Frontal cortex (tissue), 4 donors: ENCODE data around the gene JAKMIP3. TPM values are rescaled to one million over a fixed set of nuclear protein-coding genes. Genes with fewer than 3 reads are reported as not detected.

Experiments
- DNase-seq, 2 donors: peaks; one replicate each; pipeline ENCODE4 v3.0.0; 2012; ENCODE audit warnings: low spot score in 2 of 2
- FAIRE-seq: peaks from 2 replicates; lab custom pipeline; 2012; peaks lifted over from hg19 to GRCh38; lab: Jason Lieb, UNC
- total RNA-seq: library from RNA; depleted of rRNA; stranded (reverse); fragments of >200 nt; gene quantifications from one replicate; pipeline ENCODE4 v1.2.3, GENCODE V29; 2014
- donor health status: control.
- donor health status: control.
- donor health status: control.

JAKMIP3 gene
- total RNA-seq, 1 donor from 2014 or later = 4.1 TPM

DNA sequence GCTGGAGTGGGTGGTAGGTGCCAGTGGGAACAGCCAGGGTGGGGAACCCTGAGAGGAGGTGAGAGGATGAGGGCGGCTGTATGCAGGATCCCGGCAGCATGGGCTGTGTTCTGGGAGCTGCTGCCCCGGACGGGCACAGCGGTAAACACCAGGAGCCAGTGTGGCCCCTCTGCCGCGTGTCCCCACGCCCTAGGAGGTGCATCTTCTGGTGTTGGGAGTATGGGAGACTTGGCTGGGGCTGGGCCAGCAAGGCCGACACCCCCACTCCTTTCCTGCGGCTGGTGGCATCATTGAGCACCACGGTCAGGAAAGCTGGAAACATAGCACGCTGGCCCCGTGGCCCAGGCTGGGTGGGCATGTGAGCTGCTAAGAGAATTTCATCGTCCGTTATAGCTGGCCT, 24.4 kb upstream of the JAKMIP3 start:
- DNase-seq (no peak), FAIRE-seq (no peak)

GRCh38 chr10:132043861-132044695, 21.7 kb upstream of the JAKMIP3 start:
- no peak for FAIRE-seq
- DNase-seq = no peak

DNA sequence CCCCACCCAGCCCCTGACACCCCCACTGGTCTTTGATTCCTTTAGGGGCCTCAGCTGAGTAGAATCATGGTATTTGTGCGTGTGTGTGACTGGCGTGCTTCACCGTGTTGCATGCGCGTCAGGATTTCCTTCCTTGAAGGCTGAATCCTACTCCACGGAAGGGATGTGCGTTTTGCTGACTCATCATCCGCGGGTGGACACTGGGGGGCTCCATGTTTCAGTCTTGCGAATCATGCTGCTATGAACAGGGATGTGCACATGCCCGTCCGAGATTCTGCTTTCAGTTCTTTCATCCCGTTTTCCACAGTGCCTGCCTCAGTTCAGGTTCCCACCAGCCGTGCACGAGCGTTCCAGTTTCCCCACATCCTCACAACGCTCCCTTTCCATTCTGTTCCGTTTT, 20.9 kb upstream of the JAKMIP3 start:
- FAIRE-seq (no peak), DNase-seq (peak; percentile 46 to 56)

DNA sequence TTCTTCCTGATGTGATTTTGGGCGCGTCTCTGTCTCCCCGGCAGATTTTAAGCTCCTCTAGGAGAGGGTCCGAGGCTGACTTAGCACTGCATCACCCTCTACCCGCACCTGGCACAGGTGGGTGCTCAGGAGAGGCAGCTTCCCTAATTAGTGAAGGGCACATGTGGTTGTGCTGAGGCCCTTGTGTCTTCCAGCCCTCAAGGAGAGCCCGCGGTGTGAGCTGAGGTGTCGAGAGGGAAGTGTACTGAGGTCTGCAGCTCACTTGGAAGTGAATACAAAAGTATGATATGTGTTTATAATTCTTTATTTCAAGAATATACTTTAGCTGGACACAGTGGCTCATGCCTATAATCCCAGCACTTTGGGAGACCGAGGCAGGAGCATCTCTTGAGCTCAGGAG, 20.4 kb upstream of the JAKMIP3 start:
- no peak for FAIRE-seq
- no peak for DNase-seq

- FAIRE-seq (no peak), DNase-seq (no peak)
Observed at GRCh38 chr10:132047575-132048293, 18.0 kb upstream of the JAKMIP3 start.

GRCh38 chr10:132048294-132048667, 17.5 kb upstream of the JAKMIP3 start:
- FAIRE-seq = no peak

GRCh38 chr10:132050191-132050590, 15.6 kb upstream of the JAKMIP3 start:
- FAIRE-seq (no peak), DNase-seq (no peak)

More at GRCh38 chr10:132048294-132048667, 17.5 kb upstream of the JAKMIP3 start:
- no peak for DNase-seq

GRCh38 chr10:132052124-132052523, 13.6 kb upstream of the JAKMIP3 start:
- DNase-seq (no peak), FAIRE-seq (no peak)

GRCh38 chr10:132054564-132054963, 11.2 kb upstream of the JAKMIP3 start:
- no peak for DNase-seq
- no peak for FAIRE-seq

DNA sequence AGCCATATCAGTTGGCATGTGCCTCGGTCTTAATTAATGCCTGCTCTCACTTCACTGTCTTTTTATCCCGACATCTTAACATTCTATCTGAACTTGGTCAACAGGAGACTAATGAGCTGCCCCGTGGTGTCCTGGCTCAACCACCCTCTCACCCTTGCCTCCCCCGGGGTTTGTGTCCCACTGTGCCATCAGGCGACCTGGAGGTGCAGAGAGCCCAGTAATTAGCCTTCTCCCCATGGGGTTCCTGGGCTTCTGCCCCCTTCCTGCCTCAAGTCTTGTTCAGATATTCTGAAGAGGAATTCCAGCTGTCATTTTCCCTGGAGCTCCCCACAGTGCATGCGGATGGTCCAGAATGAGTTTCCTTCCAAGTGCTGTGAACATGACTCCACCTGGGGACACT, 10.1 kb upstream of the JAKMIP3 start:
- DNase-seq = no peak
- FAIRE-seq = no peak

DNA sequence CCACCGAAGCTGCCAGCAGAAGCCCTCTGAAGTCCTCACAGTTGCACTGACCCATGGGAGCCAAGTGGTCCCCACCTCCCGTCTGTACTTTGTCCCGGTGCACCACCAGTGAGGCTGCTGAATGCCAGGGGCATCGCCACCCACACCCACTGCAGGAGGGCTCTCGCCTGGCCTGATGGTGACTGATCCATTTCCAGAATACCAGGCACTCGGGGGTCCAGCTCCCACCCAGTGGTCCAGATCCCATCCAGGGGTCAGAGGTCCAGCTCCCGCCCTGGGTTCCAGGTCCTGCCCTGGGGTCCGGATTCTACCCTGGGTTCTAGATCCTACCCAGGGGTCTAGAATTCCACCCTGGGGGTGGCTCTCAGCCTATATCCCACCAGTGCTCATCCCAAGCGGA, 9.1 kb upstream of the JAKMIP3 start:
- DNase-seq (no peak), FAIRE-seq (no peak)

DNA sequence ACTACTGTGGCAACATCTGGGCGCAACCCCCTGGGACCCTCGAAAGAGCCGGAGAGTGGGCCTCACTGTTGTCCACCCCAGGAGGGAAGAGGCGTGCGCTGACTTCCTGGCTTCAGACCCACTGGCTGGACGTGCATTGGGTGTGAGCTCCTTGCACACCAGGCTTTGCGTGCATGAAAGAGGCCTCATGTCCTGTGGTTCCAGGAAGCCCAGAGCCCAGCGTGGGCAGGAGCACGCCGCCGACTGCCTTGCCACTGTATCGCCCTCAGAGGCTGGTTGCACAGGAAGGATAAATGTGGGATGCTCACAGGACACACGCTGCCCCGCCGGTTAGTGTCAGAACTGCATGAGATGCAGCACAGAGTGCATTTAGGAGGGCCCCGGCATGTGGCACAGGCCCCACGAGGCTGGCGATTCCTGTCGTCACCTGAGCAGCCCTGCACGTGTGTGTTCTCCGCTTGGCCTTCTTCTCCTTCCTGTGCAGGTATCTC, 8.5 kb upstream of the JAKMIP3 start:
- FAIRE-seq = no peak
- no peak for DNase-seq

DNA sequence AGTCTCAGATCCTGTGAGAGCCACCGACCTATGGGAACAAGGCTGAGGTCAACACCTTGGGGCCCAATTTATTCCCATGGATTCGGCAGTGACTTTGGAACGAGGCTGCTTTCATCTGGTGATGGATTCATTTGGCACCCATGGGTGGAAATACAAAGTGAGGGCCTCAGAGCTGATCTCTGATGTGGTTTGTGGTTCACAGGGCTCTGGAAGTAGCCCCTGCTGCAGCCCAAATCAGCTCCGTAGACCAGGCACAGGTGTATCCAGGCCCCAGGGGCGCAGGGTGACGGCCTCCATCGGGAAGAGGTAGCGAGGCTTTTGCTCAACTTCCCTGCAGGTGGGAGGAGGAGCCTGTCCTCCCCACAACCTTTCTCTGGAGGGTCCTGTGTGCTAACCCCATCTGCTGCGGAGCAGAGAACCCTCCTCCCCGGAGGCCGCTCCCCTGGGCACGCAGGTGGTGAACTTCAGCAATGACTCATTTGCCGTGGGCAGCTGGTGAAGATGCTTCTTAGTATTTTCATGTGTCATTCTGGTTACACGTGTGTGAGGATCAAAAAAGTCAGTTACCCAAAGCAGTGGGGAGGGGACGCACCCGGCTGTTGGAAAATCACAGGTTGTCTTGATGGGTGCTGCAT, 7.5 kb upstream of the JAKMIP3 start:
- no peak for FAIRE-seq
- no peak for DNase-seq

GRCh38 chr10:132058793-132059759, 6.7 kb upstream of the JAKMIP3 start:
- DNase-seq = no peak
- FAIRE-seq = no peak

- peak in 1 of 2 donors; percentile 69 for DNase-seq
Observed at GRCh38 chr10:132059760-132060508, 5.8 kb upstream of the JAKMIP3 start.

GRCh38 chr10:132061030-132061429, 4.7 kb upstream of the JAKMIP3 start:
- no peak for FAIRE-seq
- DNase-seq = no peak

More at GRCh38 chr10:132059760-132060508, 5.8 kb upstream of the JAKMIP3 start:
- no peak for FAIRE-seq

DNA sequence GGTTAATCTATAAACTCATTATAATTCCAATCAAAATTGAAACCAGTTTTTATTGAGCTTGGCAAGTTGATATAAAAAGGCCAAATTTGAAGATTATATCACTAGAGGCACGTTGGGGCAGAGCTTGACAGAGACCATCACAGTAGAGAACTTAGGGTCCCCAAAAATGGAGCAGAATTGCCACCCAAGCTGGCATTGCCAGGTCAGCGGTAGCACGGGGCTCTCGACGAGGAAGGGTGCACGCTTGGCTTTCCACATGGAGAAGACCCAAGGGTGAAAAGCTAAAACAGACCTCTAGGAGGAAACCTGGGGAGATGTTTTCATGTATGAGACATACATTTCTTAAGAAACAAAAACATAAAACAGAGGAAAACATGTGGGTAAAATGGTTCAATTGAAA, 4.3 kb upstream of the JAKMIP3 start:
- FAIRE-seq = no peak
- DNase-seq = no peak

GRCh38 chr10:132062116-132062515, 3.6 kb upstream of the JAKMIP3 start:
- FAIRE-seq = no peak
- DNase-seq = no peak
